HUES64 (cell line): ENCODE measurements around the gene HSD11B1.

ENCODE experiments used
- H3K27ac ChIP-seq: 2 replicates; pipeline ENCODE4 v1.7.0; 2013; ENCODE audit warnings: low read depth, low read length, inconsistent platforms
- H3K27me3 ChIP-seq: 2 replicates; pipeline ENCODE4 v1.6.1; 2013; ENCODE audit warnings: mild to moderate bottlenecking, low read length; ENCODE audit not compliant: insufficient read depth
- H3K36me3 ChIP-seq: 2 replicates; pipeline ENCODE4 v1.6.1; 2013; ENCODE audit warnings: mild to moderate bottlenecking, low read length; ENCODE audit not compliant: insufficient read depth
- H3K4me1 ChIP-seq: 2 replicates; pipeline ENCODE4 v1.6.1; 2013; ENCODE audit warnings: mild to moderate bottlenecking, low read length, moderate library complexity; ENCODE audit not compliant: insufficient read depth
- H3K4me3 ChIP-seq: 2 replicates; pipeline ENCODE4 v1.5.1; 2013; ENCODE audit warnings: mild to moderate bottlenecking, low read length, moderate library complexity
- H3K9ac ChIP-seq: 2 replicates; pipeline ENCODE4 v1.6.1; 2013; ENCODE audit warnings: mild to moderate bottlenecking, low read depth, low read length
- H3K9me3 ChIP-seq: 2 replicates; pipeline ENCODE4 v1.6.1; 2013; ENCODE audit warnings: low read depth, low read length; ENCODE audit not compliant: insufficient read depth
- WGBS: fragments of 150-250, 120-280 bp; methylation state at CpG from one replicate; pipeline ENCODE4 v1.1.7; 2013; ENCODE audit warnings: missing lambda C conversion rate; 5-methylcytosine and 5-hydroxymethylcytosine counted together

Gene HSD11B1

GRCh38 chr1:209756615-209757445 is 52.2 kb downstream of the HSD11B1 start:
- peaks cover 3% of the 10 kb centered on the region; the same call in 1 of the 2 replicates for H3K27me3 ChIP-seq
- H3K4me1 ChIP-seq = no peaks in the 10 kb centered on the region
- H3K9ac ChIP-seq = no peak overlapping the region
- H3K27ac ChIP-seq = no peak overlapping the region
- WGBS = 91% methylated on average over 5 of the region's 5 CpGs
- H3K36me3 ChIP-seq = no peaks in the 10 kb centered on the region
- no peak overlapping the region for H3K4me3 ChIP-seq
- no peaks in the 10 kb centered on the region for H3K9me3 ChIP-seq

- WGBS = 77% methylated on average over 3 of the region's 3 CpGs
- Histone ChIP-seq H3K9ac (no peak overlapping the region), H3K36me3 (no peaks in the 10 kb centered on the region), H3K4me3 (no peak overlapping the region), H3K27ac (no peak overlapping the region), H3K9me3 (no peaks in the 10 kb centered on the region), H3K4me1 (no peaks in the 10 kb centered on the region), H3K27me3 (peaks cover 6% of the 10 kb centered on the region)
Observed at GRCh38 chr1:209758400-209758799, 53.8 kb downstream of the HSD11B1 start.

- no peak overlapping the region for H3K4me3 ChIP-seq
- no peaks in the 10 kb centered on the region for H3K36me3 ChIP-seq
- no peak overlapping the region for H3K27ac ChIP-seq
- H3K9me3 ChIP-seq = no peaks in the 10 kb centered on the region
- WGBS = 89% methylated on average over 12 of the region's 12 CpGs
- peaks cover 6% of the 10 kb centered on the region for H3K27me3 ChIP-seq
- H3K4me1 ChIP-seq = no peaks in the 10 kb centered on the region
- no peak overlapping the region for H3K9ac ChIP-seq
Observed at GRCh38 chr1:209759829-209760359, 55.2 kb downstream of the HSD11B1 start.

GRCh38 chr1:209761011-209761635 is 56.5 kb downstream of the HSD11B1 start:
- Histone ChIP-seq H3K36me3 (no peaks in the 10 kb centered on the region), H3K4me3 (no peak overlapping the region), H3K9me3 (no peaks in the 10 kb centered on the region), H3K4me1 (no peaks in the 10 kb centered on the region), H3K27me3 (peaks cover 6% of the 10 kb centered on the region), H3K27ac (no peak overlapping the region), H3K9ac (no peak overlapping the region)

- H3K27me3 ChIP-seq = peaks cover 3% of the 10 kb centered on the region; the same call in 1 of the 2 replicates
- no peak overlapping the region for H3K27ac ChIP-seq
- no peak overlapping the region for H3K9ac ChIP-seq
- no peaks in the 10 kb centered on the region for H3K9me3 ChIP-seq
- 0 out of 2 replicates have a peak, but pooled peaks cover 3% of the 10 kb centered on the region for H3K4me1 ChIP-seq
- WGBS = 95% methylated on average over 2 of the region's 2 CpGs
- no peak overlapping the region for H3K4me3 ChIP-seq
- H3K36me3 ChIP-seq = no peaks in the 10 kb centered on the region
Observed at GRCh38 chr1:209766051-209766450, 61.4 kb downstream of the HSD11B1 start.

- Histone ChIP-seq H3K4me3 (no peak overlapping the region), H3K27me3 (peaks cover 2% of the 10 kb centered on the region; the same call in 1 of the 2 replicates), H3K9ac (no peak overlapping the region), H3K9me3 (no peaks in the 10 kb centered on the region), H3K4me1 (0 out of 2 replicates have a peak, but pooled peaks cover 3% of the 10 kb centered on the region), H3K36me3 (no peaks in the 10 kb centered on the region), H3K27ac (no peak overlapping the region)
Observed at GRCh38 chr1:209767096-209767495, 62.5 kb downstream of the HSD11B1 start.

- H3K9ac ChIP-seq = no peak overlapping the region
- no peak overlapping the region for H3K4me3 ChIP-seq
- 0 out of 2 replicates have a peak, but pooled peaks cover 1% of the 10 kb centered on the region for H3K27me3 ChIP-seq
- H3K27ac ChIP-seq = no peak overlapping the region
- 0 out of 2 replicates have a peak, but pooled peaks cover 3% of the 10 kb centered on the region for H3K4me1 ChIP-seq
- no peaks in the 10 kb centered on the region for H3K36me3 ChIP-seq
- no peaks in the 10 kb centered on the region for H3K9me3 ChIP-seq
Observed at GRCh38 chr1:209767706-209768105, 63.1 kb downstream of the HSD11B1 start.

- H3K9ac ChIP-seq = no peak overlapping the region
- no peaks in the 10 kb centered on the region for H3K36me3 ChIP-seq
- H3K9me3 ChIP-seq = no peaks in the 10 kb centered on the region
- H3K27me3 ChIP-seq = peaks cover 2% of the 10 kb centered on the region; the same call in 1 of the 2 replicates
- 0 out of 2 replicates have a peak, but pooled peaks cover 3% of the 10 kb centered on the region for H3K4me1 ChIP-seq
- no peak overlapping the region for H3K4me3 ChIP-seq
- H3K27ac ChIP-seq = no peak overlapping the region
- 96% methylated on average over 9 of the region's 9 CpGs for WGBS
Observed at GRCh38 chr1:209768354-209768774, 63.7 kb downstream of the HSD11B1 start.

GRCh38 chr1:209769171-209769904 is 64.7 kb downstream of the HSD11B1 start:
- Histone ChIP-seq H3K9me3 (no peaks in the 10 kb centered on the region), H3K36me3 (no peaks in the 10 kb centered on the region), H3K4me1 (0 out of 2 replicates have a peak, but pooled peaks cover 3% of the 10 kb centered on the region), H3K9ac (no peak overlapping the region), H3K27me3 (peaks cover 3% of the 10 kb centered on the region; the same call in 1 of the 2 replicates), H3K4me3 (no peak overlapping the region), H3K27ac (no peak overlapping the region)
- 87% methylated on average over 13 of the region's 13 CpGs for WGBS

- no peak overlapping the region for H3K27ac ChIP-seq
- 0 out of 2 replicates have a peak, but pooled peaks cover 3% of the 10 kb centered on the region for H3K4me1 ChIP-seq
- H3K27me3 ChIP-seq = peaks cover 9% of the 10 kb centered on the region; the same call in 1 of the 2 replicates
- H3K9ac ChIP-seq = no peak overlapping the region
- H3K36me3 ChIP-seq = no peaks in the 10 kb centered on the region
- H3K9me3 ChIP-seq = no peaks in the 10 kb centered on the region
- H3K4me3 ChIP-seq = no peak overlapping the region
- WGBS = 91% methylated on average over 7 of the region's 7 CpGs
Observed at GRCh38 chr1:209769971-209770370, 65.3 kb downstream of the HSD11B1 start.
